GM19467 (cell line): ENCODE data around the gene CCDC134.

Experiments used
- ATAC-seq: cut with Tn5 transposase; IDR thresholded peaks from one replicate; pipeline ENCODE4 v1.9.1; 2021; ENCODE audit warnings: mild to moderate bottlenecking, moderate library complexity; ENCODE audit not compliant: unreplicated experiment

The CCDC134 gene

GRCh38 chr22:41875531-41876270, 75.2 kb downstream of the CCDC134 start:
- no peak for ATAC-seq
